HL-60 (cell line): ENCODE data around the gene CDC42BPA.

Source experiments
- CTCF ChIP-seq: IDR thresholded peaks from one replicate; pipeline ENCODE4 v1.5.1; 2011; ENCODE audit warnings: low read length, control low read depth, inconsistent platforms; ENCODE audit not compliant: insufficient read depth
- POLR2AphosphoS5 ChIP-seq: IDR thresholded peaks from 2 replicates; pipeline ENCODE4 v1.6.1; 2012; ENCODE audit warnings: low read depth
- REST ChIP-seq: IDR thresholded peaks from 2 replicates; pipeline ENCODE4 v1.6.1; 2012; ENCODE audit warnings: low read depth; ENCODE audit not compliant: insufficient replicate concordance
- SPI1 ChIP-seq: IDR thresholded peaks from 2 replicates; pipeline ENCODE4 v1.6.1; 2012; ENCODE audit warnings: low read depth, mild to moderate bottlenecking, borderline replicate concordance

GRCh38 chr1:227317523-227318015 is 723 bp downstream of the CDC42BPA start:
- TF ChIP-seq POLR2AphosphoS5: no peak
- TF ChIP-seq CTCF: no peak
- no peak for TF ChIP-seq REST
- no peak for TF ChIP-seq SPI1
